ENCODE measurements around the gene MYH9.

- TF ChIP-seq, protein P1, sequence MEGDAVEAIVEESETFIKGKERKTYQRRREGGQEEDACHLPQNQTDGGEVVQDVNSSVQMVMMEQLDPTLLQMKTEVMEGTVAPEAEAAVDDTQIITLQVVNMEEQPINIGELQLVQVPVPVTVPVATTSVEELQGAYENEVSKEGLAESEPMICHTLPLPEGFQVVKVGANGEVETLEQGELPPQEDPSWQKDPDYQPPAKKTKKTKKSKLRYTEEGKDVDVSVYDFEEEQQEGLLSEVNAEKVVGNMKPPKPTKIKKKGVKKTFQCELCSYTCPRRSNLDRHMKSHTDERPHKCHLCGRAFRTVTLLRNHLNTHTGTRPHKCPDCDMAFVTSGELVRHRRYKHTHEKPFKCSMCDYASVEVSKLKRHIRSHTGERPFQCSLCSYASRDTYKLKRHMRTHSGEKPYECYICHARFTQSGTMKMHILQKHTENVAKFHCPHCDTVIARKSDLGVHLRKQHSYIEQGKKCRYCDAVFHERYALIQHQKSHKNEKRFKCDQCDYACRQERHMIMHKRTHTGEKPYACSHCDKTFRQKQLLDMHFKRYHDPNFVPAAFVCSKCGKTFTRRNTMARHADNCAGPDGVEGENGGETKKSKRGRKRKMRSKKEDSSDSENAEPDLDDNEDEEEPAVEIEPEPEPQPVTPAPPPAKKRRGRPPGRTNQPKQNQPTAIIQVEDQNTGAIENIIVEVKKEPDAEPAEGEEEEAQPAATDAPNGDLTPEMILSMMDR (IDR thresholded peaks at IDR 0.05; ENCODE audit: low read length), result no peak
- no peak for TF ChIP-seq EZH2 (IDR thresholded peaks at IDR 0.05; ENCODE audit: borderline replicate concordance, low read length)
These were observed 134.0 kb downstream of the MYH9 start for GRCh38 chr22:36253523-36254490.

All from OCI-LY1 (cell line).